Mucosa of descending colon (tissue), 3 donors: ENCODE results near the gene FIGN. TPM values are rescaled to one million over a fixed set of nuclear protein-coding genes. Genes with fewer than 3 reads are reported as not detected.

Experiments
- ATAC-seq: fragments of 200-7000 bp; cut with Tn5 transposase; one replicate; pipeline ENCODE4 v1.9.1; 2020; ENCODE audit warnings: mild to moderate bottlenecking, moderate library complexity
- DNase-seq, 3 donors: peaks; one replicate each; pipeline ENCODE4 v3.0.0-alpha.2; 2020
- H3K36me3 ChIP-seq: fragments of 200-600 bp; one replicate; pipeline ENCODE4 v1.8.0; 2021; ENCODE audit warnings: low read depth, mild to moderate bottlenecking
- H3K4me1 ChIP-seq: fragments of 200-600 bp; one replicate; pipeline ENCODE4 v1.8.0; 2021; ENCODE audit warnings: low read depth, mild to moderate bottlenecking
- H3K4me3 ChIP-seq: fragments of 200-600 bp; one replicate; pipeline ENCODE4 v1.8.0; 2021; ENCODE audit warnings: mild to moderate bottlenecking
- H3K9me3 ChIP-seq: fragments of 200-600 bp; one replicate; pipeline ENCODE4 v1.8.0; 2021; ENCODE audit warnings: mild to moderate bottlenecking
- CTCF ChIP-seq: fragments of 200-600 bp; IDR thresholded peaks from one replicate; pipeline ENCODE4 v1.8.0; 2022; ENCODE audit warnings: antibody characterized with exemption, mild to moderate bottlenecking
- intact Hi-C, 2 donors: fragments of 100-400 bp; cut with DNase I in 1 of 2; cut with micrococcal nuclease in 1 of 2; formaldehyde crosslinking; loops; one replicate each; pipeline versions ENCODE4 v1.11.0 to v1.11.1; 2022; cut with DNase I, micrococcal nuclease
- total RNA-seq, 3 donors: library from RNA; stranded (reverse); fragmentation: NEBNext Ultra II Directional in 2 of 3; extraction: Animal tissue kit (Norgen Biotek cat#: 25700) in 2 of 3; gene quantifications; one replicate each; pipeline versions ENCODE4 v1.2.1 to v1.2.4, GENCODE V29; 2021 to 2023
- donor health status: DM: no; HTN: no; CAD: no; lungs with moderate emphysema.
- donor health status: DM: no; HTN: no; CAD: no.
- donor health status: DM: no; HTN: yes; CAD: no.

FIGN gene
- total RNA-seq, 3 donors from 2014 or later: 0.84 to 4.1 (median 1.4) TPM

- no peak for TF ChIP-seq CTCF
- no peak overlapping the region for H3K4me3 ChIP-seq
- no peak for ATAC-seq
- no peak for DNase-seq
- intact Hi-C loops: no loop called here
- no peaks in the 10 kb centered on the region for H3K9me3 ChIP-seq
- H3K36me3 ChIP-seq: no peaks in the 10 kb centered on the region
- no peaks in the 10 kb centered on the region for H3K4me1 ChIP-seq
Observed at GRCh38 chr2:163775304-163775703, 39.5 kb upstream of the FIGN start.

- no peaks in the 10 kb centered on the region for H3K4me1 ChIP-seq
- TF ChIP-seq CTCF: no peak
- no peaks in the 10 kb centered on the region for H3K9me3 ChIP-seq
- ATAC-seq (no peak), DNase-seq (no peak)
- H3K4me3 ChIP-seq: no peak overlapping the region
- no peaks in the 10 kb centered on the region for H3K36me3 ChIP-seq
- intact Hi-C loops: no loop called here
Observed at GRCh38 chr2:163774862-163775261, 39.1 kb upstream of the FIGN start.

GRCh38 chr2:163773276-163773675 is 37.5 kb upstream of the FIGN start:
- H3K9me3 ChIP-seq: no peaks in the 10 kb centered on the region
- no peak overlapping the region for H3K4me3 ChIP-seq
- no peak for DNase-seq
- no peaks in the 10 kb centered on the region for H3K36me3 ChIP-seq
- TF ChIP-seq CTCF: no peak
- ATAC-seq: no peak
- intact Hi-C loops: no loop called here
- H3K4me1 ChIP-seq: no peaks in the 10 kb centered on the region

GRCh38 chr2:163771596-163771995 is 35.8 kb upstream of the FIGN start:
- Histone ChIP-seq H3K36me3 (no peaks in the 10 kb centered on the region), H3K9me3 (no peaks in the 10 kb centered on the region), H3K4me3 (no peak overlapping the region), H3K4me1 (no peaks in the 10 kb centered on the region)
- DNase-seq (no peak), ATAC-seq (no peak)
- intact Hi-C loops: no loop called here
- TF ChIP-seq CTCF: no peak

- Histone ChIP-seq H3K9me3 (no peaks in the 10 kb centered on the region), H3K4me3 (no peak overlapping the region), H3K36me3 (no peaks in the 10 kb centered on the region), H3K4me1 (no peaks in the 10 kb centered on the region)
- intact Hi-C loops: no loop called here
- TF ChIP-seq CTCF: no peak
- ATAC-seq (no peak), DNase-seq (no peak)
Observed at GRCh38 chr2:163768881-163769695, 33.3 kb upstream of the FIGN start.

GRCh38 chr2:163767097-163767496 is 31.3 kb upstream of the FIGN start:
- DNase-seq (no peak), ATAC-seq (no peak)
- TF ChIP-seq CTCF: no peak
- intact Hi-C loops: no loop called here
- Histone ChIP-seq H3K4me3 (no peak overlapping the region), H3K36me3 (no peaks in the 10 kb centered on the region), H3K4me1 (no peaks in the 10 kb centered on the region), H3K9me3 (no peaks in the 10 kb centered on the region)
